ENCODE data around the gene UBQLN2. TPM values are rescaled to one million over a fixed set of nuclear protein-coding genes. Genes with fewer than 3 reads are reported as not detected.

The UBQLN2 gene
- total and polyA plus RNA-seq, 10 donors: 8.2 to 30.5 (median 26.1) TPM

DNA sequence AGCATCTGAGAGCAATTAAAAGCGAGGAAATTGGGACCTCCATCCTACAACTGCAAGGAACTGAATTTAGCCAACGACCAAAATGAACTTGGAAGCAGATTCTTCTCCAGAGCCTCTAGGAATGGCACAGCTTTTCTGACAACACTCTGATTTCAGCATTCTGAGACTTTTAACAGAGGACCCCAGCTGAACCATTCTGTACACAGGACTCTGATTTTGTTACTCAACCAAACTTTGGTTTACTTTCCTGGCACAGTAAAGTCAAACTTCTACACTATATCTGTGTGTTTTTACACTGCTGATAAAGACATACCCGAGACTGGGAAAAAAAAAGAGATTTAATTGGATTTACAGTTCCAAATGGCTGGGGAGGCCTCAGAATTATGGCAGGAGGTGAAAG is 37.6 kb downstream of the UBQLN2 start:
- DNase-seq: no peak
- TF ChIP-seq, protein P1, sequence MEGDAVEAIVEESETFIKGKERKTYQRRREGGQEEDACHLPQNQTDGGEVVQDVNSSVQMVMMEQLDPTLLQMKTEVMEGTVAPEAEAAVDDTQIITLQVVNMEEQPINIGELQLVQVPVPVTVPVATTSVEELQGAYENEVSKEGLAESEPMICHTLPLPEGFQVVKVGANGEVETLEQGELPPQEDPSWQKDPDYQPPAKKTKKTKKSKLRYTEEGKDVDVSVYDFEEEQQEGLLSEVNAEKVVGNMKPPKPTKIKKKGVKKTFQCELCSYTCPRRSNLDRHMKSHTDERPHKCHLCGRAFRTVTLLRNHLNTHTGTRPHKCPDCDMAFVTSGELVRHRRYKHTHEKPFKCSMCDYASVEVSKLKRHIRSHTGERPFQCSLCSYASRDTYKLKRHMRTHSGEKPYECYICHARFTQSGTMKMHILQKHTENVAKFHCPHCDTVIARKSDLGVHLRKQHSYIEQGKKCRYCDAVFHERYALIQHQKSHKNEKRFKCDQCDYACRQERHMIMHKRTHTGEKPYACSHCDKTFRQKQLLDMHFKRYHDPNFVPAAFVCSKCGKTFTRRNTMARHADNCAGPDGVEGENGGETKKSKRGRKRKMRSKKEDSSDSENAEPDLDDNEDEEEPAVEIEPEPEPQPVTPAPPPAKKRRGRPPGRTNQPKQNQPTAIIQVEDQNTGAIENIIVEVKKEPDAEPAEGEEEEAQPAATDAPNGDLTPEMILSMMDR (IDR thresholded peaks at IDR 0.05 in 8 of 11, conservative IDR thresholded peaks at IDR 0.05 in 3 of 11): no peak
- TF ChIP-seq POLR2AphosphoS5 (IDR thresholded peaks at IDR 0.05) (no peak), POLR2A (IDR thresholded peaks at IDR 0.05) (no peak)
- Histone ChIP-seq H3K36me3 (peaks cover 0 to 20% (median under 1%) of the 10 kb centered on the region in 6 donors), H3K4me3 (no peak overlapping the region), H3K4me1 (no peaks in the 10 kb centered on the region), H3K27me3 (replicated peaks in 1 of 7) (no peaks in the 10 kb centered on the region), H3K27ac (no peak overlapping the region), H3K9me3 (peaks cover 0 to 30% (median 7%) of the 10 kb centered on the region in 8 donors)
- 62 to 96% (median 91%) methylated on average over 3 of the region's 3 CpGs for WGBS, 5 donors
- intact Hi-C loops (cut with DNase I; ENCODE audit: low total_unique reads): loop anchor here (10.0 kb wide), 1 partner anchor 64 kb away; no protein-coding TSS in a partner anchor

DNA sequence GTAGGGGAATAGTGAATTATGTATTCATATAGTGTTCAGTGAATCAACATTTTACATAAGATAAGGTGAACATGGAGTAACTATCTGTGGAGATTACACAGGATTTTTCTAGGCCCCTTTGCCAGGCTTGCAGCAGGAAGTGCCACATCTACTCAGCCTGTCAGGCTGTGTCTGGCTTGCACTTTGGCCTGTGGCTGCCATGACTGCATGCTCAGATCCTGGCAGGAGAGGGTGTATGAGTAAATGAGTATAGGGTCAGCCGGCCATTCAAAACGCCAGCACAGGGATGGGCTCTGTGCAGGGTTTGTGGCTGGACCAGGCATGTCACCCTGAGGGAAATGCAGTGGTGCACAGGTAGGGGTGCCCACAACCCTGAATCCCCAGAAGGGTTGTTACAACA is 51.9 kb downstream of the UBQLN2 start:
- TF ChIP-seq POLR2A (IDR thresholded peaks at IDR 0.05) (no peak), POLR2AphosphoS5 (IDR thresholded peaks at IDR 0.05) (no peak)
- TF ChIP-seq, protein P1 (IDR thresholded peaks at IDR 0.05 in 8 of 11, conservative IDR thresholded peaks at IDR 0.05 in 3 of 11): no peak
- WGBS, 5 donors: 81 to 100% (median 91%) methylated on average over 2 of the region's 2 CpGs

More for the DNA sequence above, 51.9 kb downstream of the UBQLN2 start:
- Histone ChIP-seq H3K4me1 (no peaks in the 10 kb centered on the region), H3K27ac (no peak overlapping the region), H3K4me3 (no peak overlapping the region), H3K9me3 (peaks cover 0 to 28% (median 3%) of the 10 kb centered on the region in 8 donors), H3K36me3 (no peaks in the 10 kb centered on the region), H3K27me3 (replicated peaks in 1 of 7) (no peaks in the 10 kb centered on the region)
- DNase-seq: peak; percentile 38
- intact Hi-C loops (cut with DNase I; ENCODE audit: low total_unique reads): no loop called here

Other genes starting within 250 kb of the UBQLN2 start
- gene NBDY, start 165.6 kb downstream of the UBQLN2 start, total RNA-seq: 10 to 100 TPM; 15.7 to 46.7 (median 30.9) TPM
- 10 to 100 TPM; 24.3 to 31.6 (median 27.9) TPM for gene NBDY, start 165.6 kb downstream of the UBQLN2 start, polyA plus RNA-seq

Measured in spleen (tissue), 11 donors.